Cerebellar cortex (tissue), 1 donor: ENCODE data around the gene DDX59.

Source experiments
- DNase-seq: peaks from one replicate; pipeline ENCODE4 v3.0.0-alpha.2; 2015; ENCODE audit warnings: low spot score

DDX59 gene

GRCh38 chr1:200628223-200628881 is 41.4 kb downstream of the DDX59 start:
- no peak for DNase-seq

GRCh38 chr1:200627575-200628222 is 42.0 kb downstream of the DDX59 start:
- DNase-seq, result no peak

GRCh38 chr1:200626853-200627534 is 42.7 kb downstream of the DDX59 start:
- no peak for DNase-seq

GRCh38 chr1:200625381-200625824 is 44.3 kb downstream of the DDX59 start:
- no peak for DNase-seq

GRCh38 chr1:200624679-200625335 is 44.9 kb downstream of the DDX59 start:
- DNase-seq, result no peak

GRCh38 chr1:200620273-200621131 is 49.2 kb downstream of the DDX59 start, which contains the start of gene KIF14:
Gene KIF14 (minus strand): TSS chr1:200620751. CDS start chr1:200618723, 2,028 bp downstream.
- DNase-seq, result peak; percentile 90

- DNase-seq, result no peak
Observed at GRCh38 chr1:200619894-200620272, 49.8 kb downstream of the DDX59 start.

- DNase-seq, result no peak
Observed at GRCh38 chr1:200610846-200611245, 58.9 kb downstream of the DDX59 start.

GRCh38 chr1:200602632-200603031 is 67.1 kb downstream of the DDX59 start:
- no peak for DNase-seq
